GM23338 (cell line): ENCODE results near the gene GSTM1.

Experiments
- CREB1 ChIP-seq: fragments of 250-450 bp; sonication (Bioruptor Pico); IDR thresholded peaks from 2 replicates; pipeline ENCODE4 v1.5.0; 2020; ENCODE audit warnings: low read depth, mild to moderate bottlenecking, moderate library complexity
- EZH2 ChIP-seq: fragments of 200-600 bp; sonication (generic); IDR thresholded peaks from one replicate; pipeline ENCODE4 v1.8.0; 2017; ENCODE audit warnings: antibody characterized with exemption, mild to moderate bottlenecking, low read depth; ENCODE audit not compliant: unreplicated experiment
- EZH2phosphoT487 ChIP-seq: fragments of 200-600 bp; sonication (generic); IDR thresholded peaks from one replicate; pipeline ENCODE4 v1.8.1; 2018; ENCODE audit warnings: antibody characterized with exemption; ENCODE audit not compliant: unreplicated experiment
- JUNB ChIP-seq: IDR thresholded peaks from one replicate; pipeline ENCODE4 v1.6.1; 2016; ENCODE audit warnings: antibody characterized with exemption; ENCODE audit not compliant: unreplicated experiment
- POLR2AphosphoS5 ChIP-seq: IDR thresholded peaks from 2 replicates; pipeline ENCODE4 v1.6.1; 2016; ENCODE audit warnings: antibody characterized with exemption, low read depth
- ZNF114 ChIP-seq: fragments of 250-450 bp; sonication (Bioruptor Pico); IDR thresholded peaks from 2 replicates; pipeline ENCODE4 v1.5.0; 2020; ENCODE audit warnings: mild to moderate bottlenecking, moderate library complexity
- TF ChIP-seq, protein P1 (sequence below), 2 experiments: fragments of 200-600 bp in 1 of 2; sonication (generic) in 1 of 2; conservative IDR thresholded peaks; 2 replicates each; pipeline versions ENCODE4 v1.5.1 to v1.6.1; 2016 to 2017; ENCODE audit warnings: antibody characterized with exemption in 2 of 2, low read depth in 2 of 2, mild to moderate bottlenecking in 2 of 2, moderate library complexity in 1 of 2
- TF ChIP-seq, protein P2 (sequence below): IDR thresholded peaks from 2 replicates; pipeline ENCODE4 v1.6.1; 2016; ENCODE audit warnings: antibody characterized with exemption

- TF ChIP-seq, protein P1, sequence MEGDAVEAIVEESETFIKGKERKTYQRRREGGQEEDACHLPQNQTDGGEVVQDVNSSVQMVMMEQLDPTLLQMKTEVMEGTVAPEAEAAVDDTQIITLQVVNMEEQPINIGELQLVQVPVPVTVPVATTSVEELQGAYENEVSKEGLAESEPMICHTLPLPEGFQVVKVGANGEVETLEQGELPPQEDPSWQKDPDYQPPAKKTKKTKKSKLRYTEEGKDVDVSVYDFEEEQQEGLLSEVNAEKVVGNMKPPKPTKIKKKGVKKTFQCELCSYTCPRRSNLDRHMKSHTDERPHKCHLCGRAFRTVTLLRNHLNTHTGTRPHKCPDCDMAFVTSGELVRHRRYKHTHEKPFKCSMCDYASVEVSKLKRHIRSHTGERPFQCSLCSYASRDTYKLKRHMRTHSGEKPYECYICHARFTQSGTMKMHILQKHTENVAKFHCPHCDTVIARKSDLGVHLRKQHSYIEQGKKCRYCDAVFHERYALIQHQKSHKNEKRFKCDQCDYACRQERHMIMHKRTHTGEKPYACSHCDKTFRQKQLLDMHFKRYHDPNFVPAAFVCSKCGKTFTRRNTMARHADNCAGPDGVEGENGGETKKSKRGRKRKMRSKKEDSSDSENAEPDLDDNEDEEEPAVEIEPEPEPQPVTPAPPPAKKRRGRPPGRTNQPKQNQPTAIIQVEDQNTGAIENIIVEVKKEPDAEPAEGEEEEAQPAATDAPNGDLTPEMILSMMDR (conservative IDR thresholded peaks at IDR 0.05; ENCODE audit: low read depth in 2 of 2): no peak
- TF ChIP-seq EZH2phosphoT487: no peak
- no peak for TF ChIP-seq EZH2
- TF ChIP-seq POLR2AphosphoS5: no peak
- TF ChIP-seq ZNF114 (CRISPR knock-in tag): no peak
- TF ChIP-seq, protein P2, sequence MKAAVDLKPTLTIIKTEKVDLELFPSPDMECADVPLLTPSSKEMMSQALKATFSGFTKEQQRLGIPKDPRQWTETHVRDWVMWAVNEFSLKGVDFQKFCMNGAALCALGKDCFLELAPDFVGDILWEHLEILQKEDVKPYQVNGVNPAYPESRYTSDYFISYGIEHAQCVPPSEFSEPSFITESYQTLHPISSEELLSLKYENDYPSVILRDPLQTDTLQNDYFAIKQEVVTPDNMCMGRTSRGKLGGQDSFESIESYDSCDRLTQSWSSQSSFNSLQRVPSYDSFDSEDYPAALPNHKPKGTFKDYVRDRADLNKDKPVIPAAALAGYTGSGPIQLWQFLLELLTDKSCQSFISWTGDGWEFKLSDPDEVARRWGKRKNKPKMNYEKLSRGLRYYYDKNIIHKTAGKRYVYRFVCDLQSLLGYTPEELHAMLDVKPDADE: no peak
- no peak for TF ChIP-seq CREB1 (CRISPR knock-in tag)
- TF ChIP-seq JUNB: no peak
Measured at GRCh38 chr1:109668123-109668775, 19.4 kb upstream of the GSTM1 start.
